Cardiac fibroblast (primary cell): Measurements from ENCODE around the gene BIRC3.
"Not testable (repeated sequence)": the region's sequence is repeated elsewhere in the genome, so short reads cannot be mapped to it uniquely, and the experiment has no call there.

Source experiments
- DNase-seq, 2 donors: peaks; one replicate each; pipeline versions ENCODE4 v3.0.0 to v3.0.0-alpha.2; 2010; ENCODE audit warnings: low read depth in 2 of 2
- H3K4me3 ChIP-seq, 2 donors: replicated peaks in 1 of 2; 1 replicate in 1 of 2; 2 replicates in 1 of 2; pipeline ENCODE4 v1.5.1; 2011; ENCODE audit warnings: low read depth in 2 of 2, low read length in 2 of 2, mild to moderate bottlenecking in 2 of 2, moderate library complexity in 1 of 2
- CTCF ChIP-seq: IDR thresholded peaks from one replicate; pipeline ENCODE4 v1.5.1; 2011; ENCODE audit warnings: low read depth, mild to moderate bottlenecking, low read length, inconsistent platforms

The BIRC3 gene

GRCh38 chr11:102323542-102324251, 6.4 kb downstream of the BIRC3 start:
- no peak overlapping the region for H3K4me3 ChIP-seq
- peak; percentile 33 to 87 for DNase-seq
- no peak for TF ChIP-seq CTCF

DNA sequence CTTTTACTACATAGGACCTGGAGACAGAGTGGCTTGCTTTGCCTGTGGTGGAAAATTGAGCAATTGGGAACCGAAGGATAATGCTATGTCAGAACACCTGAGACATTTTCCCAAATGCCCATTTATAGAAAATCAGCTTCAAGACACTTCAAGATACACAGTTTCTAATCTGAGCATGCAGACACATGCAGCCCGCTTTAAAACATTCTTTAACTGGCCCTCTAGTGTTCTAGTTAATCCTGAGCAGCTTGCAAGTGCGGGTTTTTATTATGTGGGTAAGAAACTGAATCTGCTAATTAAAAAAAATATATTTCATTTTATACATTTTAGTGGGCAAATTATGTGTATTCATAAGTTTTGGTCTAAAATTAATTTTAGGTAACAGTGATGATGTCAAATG, 7.8 kb downstream of the BIRC3 start:
- no peak for DNase-seq
- H3K4me3 ChIP-seq, result no peak overlapping the region
- no peak for TF ChIP-seq CTCF

DNA sequence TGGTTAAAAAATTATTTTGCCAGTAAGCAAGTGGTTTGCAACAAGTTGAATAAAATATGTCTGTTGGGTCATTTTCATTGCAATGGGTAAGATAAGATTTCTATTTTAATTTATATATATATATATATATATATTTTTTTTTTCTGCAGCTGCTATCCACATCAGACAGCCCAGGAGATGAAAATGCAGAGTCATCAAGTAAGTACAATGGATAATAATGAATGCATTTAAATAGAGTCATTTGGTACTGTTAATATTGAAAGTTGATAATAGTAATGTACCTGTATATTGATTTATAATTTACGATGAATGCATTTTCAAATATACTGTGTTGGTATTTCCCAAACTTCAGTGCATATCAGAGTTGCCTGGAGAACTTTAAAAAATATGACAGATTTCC, 11.5 kb downstream of the BIRC3 start:
- no peak for DNase-seq
- no peak for TF ChIP-seq CTCF
- H3K4me3 ChIP-seq, result no peak overlapping the region

- no peak overlapping the region for H3K4me3 ChIP-seq
- DNase-seq, result peak in 1 of 2 donors; percentile 17
- no peak for TF ChIP-seq CTCF
Observed at GRCh38 chr11:102330231-102330630, 12.9 kb downstream of the BIRC3 start.

DNA sequence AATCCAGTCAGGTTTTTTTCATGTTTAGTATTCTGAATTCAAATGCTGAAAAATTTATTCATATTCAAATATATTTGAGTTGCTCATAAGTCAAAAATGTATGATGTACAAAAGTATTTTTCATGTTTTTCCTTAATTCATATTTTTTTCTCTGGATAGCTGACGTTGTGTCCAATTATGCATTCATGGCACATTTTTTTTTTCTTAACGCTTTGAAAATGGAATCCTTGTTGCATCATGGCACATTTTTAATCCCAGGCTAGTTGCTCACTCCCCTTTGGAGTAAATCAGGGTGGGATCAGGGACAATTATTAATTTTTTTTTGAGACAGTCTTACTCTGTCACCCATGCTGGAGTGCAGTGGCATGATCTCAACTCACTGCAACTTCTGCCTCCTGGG, 14.1 kb downstream of the BIRC3 start:
- no peak overlapping the region for H3K4me3 ChIP-seq
- peak in 1 of 2 donors; percentile 19 for DNase-seq
- TF ChIP-seq CTCF, result no peak

DNA sequence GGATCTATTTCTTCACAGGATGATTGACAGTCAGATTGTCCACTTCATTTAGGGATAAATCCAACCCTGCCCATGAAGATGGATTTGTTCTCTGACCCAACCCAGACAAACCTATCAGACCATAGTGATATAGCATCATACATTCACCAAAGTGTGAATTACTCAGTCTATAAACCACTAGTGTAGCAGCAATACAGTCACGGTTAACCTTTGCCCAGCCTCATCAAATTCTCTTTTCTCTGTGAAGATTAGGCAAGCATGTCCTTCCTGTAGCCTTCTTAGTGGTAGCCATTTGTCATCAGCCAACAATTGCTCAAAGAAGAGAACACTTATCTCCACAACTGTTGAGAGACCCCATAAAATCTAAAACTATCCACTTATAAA, 15.3 kb downstream of the BIRC3 start:
- no peak for TF ChIP-seq CTCF
- no peak for DNase-seq

DNA sequence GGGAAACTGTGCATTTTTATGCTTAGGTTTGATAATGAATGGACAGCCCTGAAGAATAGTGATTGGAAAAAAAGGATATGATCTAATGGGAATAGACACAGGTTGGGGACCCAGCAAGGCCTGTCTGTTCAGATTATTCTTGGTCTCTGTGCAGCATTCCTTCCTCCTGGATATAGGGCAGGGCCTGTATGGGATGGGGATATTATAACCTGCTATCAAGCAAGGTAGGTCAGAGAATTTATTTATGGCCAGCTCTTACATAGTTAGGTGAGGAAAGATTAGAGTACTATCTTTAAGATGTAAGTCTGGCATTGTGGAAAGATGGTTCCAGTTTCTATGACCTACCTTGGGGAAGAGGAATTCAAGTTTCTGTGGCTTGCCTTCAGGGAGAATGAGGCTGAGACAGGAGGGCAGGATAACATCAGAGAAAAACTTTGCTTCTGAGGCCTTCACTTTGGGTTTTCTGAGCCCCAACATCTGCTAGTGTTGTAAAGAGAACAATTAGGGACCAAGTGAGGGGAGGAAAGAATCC, 21.3 kb downstream of the BIRC3 start:
- H3K4me3 ChIP-seq, result no peak overlapping the region
- TF ChIP-seq CTCF, result no peak
- DNase-seq, result no peak

More for the DNA sequence above, 15.3 kb downstream of the BIRC3 start:
- no peak overlapping the region for H3K4me3 ChIP-seq

GRCh38 chr11:102341311-102341710, 24.0 kb downstream of the BIRC3 start:
- not testable (repeated sequence) for H3K4me3 ChIP-seq, DNase-seq
